Stomach (tissue), 9 donors: ENCODE results near the gene LHFPL4. TPM values are rescaled to one million over a fixed set of nuclear protein-coding genes. Genes with fewer than 3 reads are reported as not detected.

Experiments
- DNase-seq, 2 donors: peaks; one replicate each; pipeline versions ENCODE4 v3.0.0 to v3.0.0-alpha.2; 2013 to 2019
- H3K27ac ChIP-seq, 5 donors: fragments of 200-600 bp in 4 of 5; sonication (generic) in 4 of 5; one replicate each; pipeline ENCODE4 v1.5.1; 2013 to 2019; ENCODE audit warnings: mild to moderate bottlenecking in 1 of 5, moderate library complexity in 1 of 5
- H3K27me3 ChIP-seq, 3 donors: fragments of 200-600 bp; sonication (generic); one replicate each; pipeline ENCODE4 v1.5.1; 2017 to 2019; ENCODE audit warnings: mixed run types in 1 of 3
- H3K36me3 ChIP-seq, 4 donors: fragments of 200-600 bp; sonication (generic); 1 replicate in 3 of 4; 2 replicates in 1 of 4; pipeline ENCODE4 v1.5.1; 2016 to 2019
- H3K4me1 ChIP-seq, 4 donors: fragments of 200-600 bp; sonication (generic); one replicate each; pipeline ENCODE4 v1.5.1; 2016 to 2019
- H3K4me3 ChIP-seq, 4 donors: fragments of 200-600 bp; sonication (generic) in 3 of 4; one replicate each; pipeline ENCODE4 v1.5.1; 2016 to 2019; ENCODE audit warnings: mild to moderate bottlenecking in 1 of 4
- H3K9me3 ChIP-seq, 4 donors: fragments of 200-600 bp; sonication (generic); one replicate each; pipeline ENCODE4 v1.5.1; 2016 to 2019
- CTCF ChIP-seq, 7 experiments: fragments of 450-650 bp in 4 of 7; fragments of 200-600 bp in 3 of 7; sonication (generic) in 3 of 7; IDR thresholded peaks; one replicate each; pipeline ENCODE4 v1.5.1; 2016 to 2019; ENCODE audit warnings: antibody characterized with exemption in 7 of 7, control low read depth in 2 of 7, mild to moderate bottlenecking in 1 of 7
- EP300 ChIP-seq: sonication (generic); formaldehyde crosslinking; IDR thresholded peaks from one replicate; pipeline ENCODE4 v1.6.1; 2017; ENCODE audit warnings: antibody characterized with exemption
- POLR2A ChIP-seq, 4 donors: fragments of 450-650 bp; IDR thresholded peaks; one replicate each; pipeline ENCODE4 v1.6.1; 2016; ENCODE audit warnings: antibody characterized with exemption in 4 of 4, control low read depth in 2 of 4, mild to moderate bottlenecking in 1 of 4, moderate library complexity in 1 of 4
- POLR2AphosphoS5 ChIP-seq, 3 donors: sonication (generic); formaldehyde crosslinking; IDR thresholded peaks; one replicate each; pipeline ENCODE4 v1.6.1; 2016; ENCODE audit warnings: antibody characterized with exemption in 3 of 3
- WGBS, 5 donors: extraction: QIAGEN DNeasy Blood & Tissue Kit in 3 of 5; methylation state at CpG; one replicate each; pipeline versions ENCODE4 v1.1.5 to v1.1.7; 2013 to 2018; 5-methylcytosine and 5-hydroxymethylcytosine counted together
- intact Hi-C: fragments of 100-400 bp; cut with DNase I; formaldehyde crosslinking; loops from one replicate; pipeline ENCODE4 v1.15.1; 2023; ENCODE audit warnings: low total_unique reads
- polyA plus RNA-seq, 3 donors: library from polyadenylated mRNA; stranded (reverse); fragments of 200-250 nt; gene quantifications; one replicate each; pipeline ENCODE4 v1.2.3, GENCODE V29; 2013
- total RNA-seq, 5 donors: library from RNA; depleted of rRNA; stranded (reverse); fragments of >200 nt; gene quantifications; one replicate each; pipeline versions ENCODE4 v1.1.0 to v1.2.3, GENCODE V29; 2014 to 2016
- donor health status: healthy with polysubstance abuse.
- donor health status: Bipolar disorder and iron deficiency.
- donor health status: healthy.

LHFPL4 gene
- total and polyA plus RNA-seq, 8 donors: 0.06 to 0.92 (median 0.25) TPM; not detected in 4

- no peaks in the 10 kb centered on the region for H3K36me3 ChIP-seq
- H3K4me1 ChIP-seq: no peaks in the 10 kb centered on the region
- no peak overlapping the region for H3K27ac ChIP-seq
- DNase-seq: no peak
- intact Hi-C loops: no loop called here
- H3K27me3 ChIP-seq: peaks cover 0 to 18% (median 7%) of the 10 kb centered on the region in 3 donors
- no peak overlapping the region for H3K4me3 ChIP-seq
- TF ChIP-seq POLR2A (IDR thresholded peaks at IDR 0.05): no peak
- TF ChIP-seq POLR2AphosphoS5 (IDR thresholded peaks at IDR 0.05): no peak
- no peak for TF ChIP-seq EP300
- TF ChIP-seq CTCF (IDR thresholded peaks at IDR 0.05): no peak
- no peaks in the 10 kb centered on the region for H3K9me3 ChIP-seq
- WGBS, 5 donors: 53 to 62% (median 60%) methylated on average over 3 of the region's 3 CpGs
Observed at GRCh38 chr3:9534429-9534828, 19.2 kb downstream of the LHFPL4 start.

GRCh38 chr3:9525078-9525477 lies 28.5 kb downstream of the LHFPL4 start:
- intact Hi-C loops: no loop called here
- no peaks in the 10 kb centered on the region for H3K36me3 ChIP-seq
- no peak overlapping the region for H3K27ac ChIP-seq
- H3K9me3 ChIP-seq: no peaks in the 10 kb centered on the region
- H3K4me1 ChIP-seq: no peaks in the 10 kb centered on the region
- no peaks in the 10 kb centered on the region for H3K27me3 ChIP-seq
- 69 to 89% (median 81%) methylated on average over 2 of the region's 2 CpGs for WGBS, 5 donors
- no peak for TF ChIP-seq EP300
- no peak for TF ChIP-seq POLR2A (IDR thresholded peaks at IDR 0.05)
- TF ChIP-seq CTCF (IDR thresholded peaks at IDR 0.05): no peak
- TF ChIP-seq POLR2AphosphoS5 (IDR thresholded peaks at IDR 0.05): no peak
- no peak overlapping the region for H3K4me3 ChIP-seq
- DNase-seq: no peak

- intact Hi-C loops: no loop called here
- H3K27ac ChIP-seq: no peak overlapping the region
- DNase-seq: no peak
- TF ChIP-seq POLR2A (IDR thresholded peaks at IDR 0.05) (no peak), CTCF (IDR thresholded peaks at IDR 0.05) (no peak), EP300 (no peak), POLR2AphosphoS5 (IDR thresholded peaks at IDR 0.05) (no peak)
- no peaks in the 10 kb centered on the region for H3K9me3 ChIP-seq
- H3K4me1 ChIP-seq: no peaks in the 10 kb centered on the region
- no peaks in the 10 kb centered on the region for H3K36me3 ChIP-seq
- H3K4me3 ChIP-seq: no peak overlapping the region
- WGBS, 5 donors: 55 to 64% (median 62%) methylated on average over 2 of the region's 2 CpGs
- H3K27me3 ChIP-seq: peaks cover 0 to 21% (median 1%) of the 10 kb centered on the region in 3 donors
Observed at GRCh38 chr3:9514956-9515355, 38.7 kb downstream of the LHFPL4 start.

GRCh38 chr3:9514306-9514705 lies 39.3 kb downstream of the LHFPL4 start:
- TF ChIP-seq CTCF (IDR thresholded peaks at IDR 0.05): no peak
- TF ChIP-seq EP300: no peak
- no peak for TF ChIP-seq POLR2AphosphoS5 (IDR thresholded peaks at IDR 0.05)
- no peak for TF ChIP-seq POLR2A (IDR thresholded peaks at IDR 0.05)
- intact Hi-C loops: no loop called here
- no peaks in the 10 kb centered on the region for H3K4me1 ChIP-seq
- DNase-seq: no peak
- no peak overlapping the region for H3K27ac ChIP-seq
- no peaks in the 10 kb centered on the region for H3K36me3 ChIP-seq
- H3K4me3 ChIP-seq: no peak overlapping the region
- peaks cover 0 to 25% (median 8%) of the 10 kb centered on the region in 3 donors for H3K27me3 ChIP-seq
- no peaks in the 10 kb centered on the region for H3K9me3 ChIP-seq
- WGBS, 5 donors: 64 to 69% (median 66%) methylated on average over 4 of the region's 4 CpGs
